T-cell (primary cell): ENCODE data around the gene SLC38A10. TPM values are rescaled to one million over a fixed set of nuclear protein-coding genes. Genes with fewer than 3 reads are reported as not detected.

Experiments used
- ATAC-seq, 4 experiments: fragments of 200-7000 bp in 3 of 4; fragments of 150-1000 bp in 1 of 4; cut with Tn5 transposase; replicated peaks in 1 of 4; 1 replicate in 3 of 4; 2 replicates in 1 of 4; pipeline ENCODE4 v1.10.0; 2021; ENCODE audit warnings: moderate library complexity in 3 of 4, mild to moderate bottlenecking in 2 of 4, moderate number of reproducible peaks in 1 of 4
- CTCF ChIA-PET, 2 donors: fragments of 300-600 bp; sonication (Branson Sonifier 250); formaldehyde crosslinking; loops; one replicate each; lab custom pipeline; 2022; ENCODE audit warnings: antibody characterized with exemption in 2 of 2; lab: Charles Lee
- POLR2A ChIA-PET, 2 donors: fragments of 300-600 bp; sonication (Branson Sonifier 250); formaldehyde crosslinking; loops; one replicate each; lab custom pipeline; 2022; ENCODE audit warnings: antibody characterized with exemption in 2 of 2; lab: Charles Lee
- DNase-seq, 35 experiments: peaks; one replicate each; pipeline versions ENCODE4 v3.0.0 to v3.0.0-alpha.2; 2013 to 2023
- H3K27ac ChIP-seq: one replicate; pipeline ENCODE4 v1.5.1; 2013; ENCODE audit warnings: low read length
- H3K27me3 ChIP-seq, 2 experiments: replicated peaks in 1 of 2; 1 replicate in 1 of 2; 2 replicates in 1 of 2; pipeline versions ENCODE4 v1.6.1 to v1.7.0; 2013; ENCODE audit warnings: low read length in 1 of 2, mixed read lengths in 1 of 2; ENCODE audit not compliant: control insufficient read depth in 2 of 2, insufficient read depth in 2 of 2; ENCODE audit errors: extremely low read depth in 1 of 2
- H3K36me3 ChIP-seq, 2 donors: 1 replicate in 1 of 2; 2 replicates in 1 of 2; pipeline versions ENCODE4 v1.6.1 to v1.7.0; 2013; ENCODE audit warnings: low read length in 1 of 2; ENCODE audit not compliant: control insufficient read depth in 2 of 2, insufficient read depth in 1 of 2; ENCODE audit errors: extremely low read depth in 1 of 2
- H3K4me1 ChIP-seq, 2 experiments: 1 replicate in 1 of 2; 2 replicates in 1 of 2; pipeline versions ENCODE4 v1.6.1 to v1.7.0; 2013; ENCODE audit warnings: low read length in 2 of 2, mixed read lengths in 1 of 2; ENCODE audit not compliant: insufficient read depth in 2 of 2, control insufficient read depth in 1 of 2; ENCODE audit errors: extremely low read depth in 1 of 2
- H3K4me3 ChIP-seq, 2 donors: 1 replicate in 1 of 2; 2 replicates in 1 of 2; pipeline versions ENCODE4 v1.5.1 to v1.7.0; 2013; ENCODE audit warnings: mild to moderate bottlenecking in 2 of 2, low read length in 1 of 2, moderate library complexity in 1 of 2; ENCODE audit not compliant: control insufficient read depth in 1 of 2; ENCODE audit errors: extremely low read depth in 1 of 2
- H3K9me3 ChIP-seq: 2 replicates; pipeline ENCODE4 v1.7.0; 2013
- H3K27ac Mint-ChIP-seq, 2 donors: one replicate each; pipeline ENCODE4 v1.8.0; 2020 to 2021; ENCODE audit warnings: mild to moderate bottlenecking in 2 of 2, mixed read lengths in 2 of 2
- H3K27me3 Mint-ChIP-seq, 2 donors: one replicate each; pipeline ENCODE4 v1.8.0; 2021 to 2022; ENCODE audit warnings: mixed read lengths in 2 of 2
- H3K36me3 Mint-ChIP-seq: one replicate; pipeline ENCODE4 v1.8.0; 2021; ENCODE audit warnings: mixed read lengths
- H3K4me1 Mint-ChIP-seq, 3 donors: one replicate each; pipeline ENCODE4 v1.8.0; 2020 to 2022; ENCODE audit warnings: mixed read lengths in 3 of 3, mild to moderate bottlenecking in 1 of 3
- H3K4me3 Mint-ChIP-seq, 3 donors: one replicate each; pipeline ENCODE4 v1.8.0; 2020 to 2022; ENCODE audit warnings: mild to moderate bottlenecking in 3 of 3, mixed read lengths in 3 of 3, moderate library complexity in 3 of 3
- H3K9me3 Mint-ChIP-seq, 3 donors: one replicate each; pipeline ENCODE4 v1.8.0; 2020 to 2022; ENCODE audit warnings: mixed read lengths in 3 of 3
- WGBS: methylation state at CpG from one replicate; pipeline ENCODE4 v1.1.5; 2013; ENCODE audit warnings: missing lambda C conversion rate; ENCODE audit not compliant: insufficient coverage; 5-methylcytosine and 5-hydroxymethylcytosine counted together
- total RNA-seq, 35 experiments: library from RNA in 6 of 35; stranded (reverse) in 6 of 35; fragments of 120-200 nt in 1 of 35; gene quantifications; one replicate each; pipeline versions ENCODE4 v1.2.1 to v1.2.4 and lab custom pipeline; 2013 to 2026

SLC38A10 gene
- total RNA-seq, 5 donors from 2014 or later (not counting 1 experiment from before 2014, with no cell fraction given) = 52.8 to 95.2 (median 82.3) TPM

DNA sequence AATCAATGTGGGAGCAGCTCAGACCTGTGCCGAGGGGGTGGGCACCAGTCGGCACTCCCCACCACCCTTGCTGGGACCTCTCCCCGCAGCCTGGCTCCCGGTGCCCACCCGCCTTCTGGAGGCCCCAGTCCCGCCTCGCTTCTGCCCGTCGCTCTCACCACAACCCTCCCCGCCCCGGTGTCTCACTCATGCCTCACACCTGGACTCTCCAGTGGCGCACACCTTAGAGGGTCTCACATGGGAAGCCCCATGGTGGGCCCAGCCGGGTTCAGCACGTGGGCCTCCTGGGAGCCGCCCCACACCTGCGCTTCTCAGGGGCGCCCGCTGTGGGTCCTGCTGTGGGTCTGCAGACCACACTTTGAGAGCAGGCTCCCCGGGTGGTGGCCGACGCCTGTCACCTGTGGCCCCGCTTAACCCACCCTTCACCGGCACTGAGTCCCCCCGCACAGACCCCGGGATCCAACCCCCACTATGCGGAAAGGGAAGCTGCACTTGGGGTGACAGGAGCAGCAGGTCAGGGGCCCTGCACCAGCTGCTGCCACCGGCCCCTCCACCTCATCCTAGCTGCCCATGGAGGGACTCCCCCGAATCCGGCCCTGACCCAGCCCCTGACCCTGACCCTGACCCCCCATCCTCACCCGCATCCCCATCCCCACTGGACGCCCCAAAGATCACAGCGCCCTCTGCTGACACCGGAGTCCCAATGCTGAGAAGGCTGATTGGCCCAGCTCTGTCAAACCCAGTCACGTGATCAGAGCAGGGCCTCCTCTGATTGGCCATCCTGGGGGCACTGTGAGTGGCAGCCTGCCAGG, 27.4 kb upstream of the SLC38A10 start:
- Histone ChIP-seq H3K4me1 (no peaks in the 10 kb centered on the region), H3K27ac (no peak overlapping the region), H3K4me3 (no peak overlapping the region), H3K9me3 (no peaks in the 10 kb centered on the region), H3K36me3 (no peaks in the 10 kb centered on the region), H3K27me3 (peaks cover 0 to 40% of the 10 kb centered on the region in 2 experiments)
- H3K27ac Mint-ChIP-seq = no peak overlapping the region
- POLR2A ChIA-PET = no interaction called here
- ATAC-seq = peak in 3 of 4 experiments; percentile 45 to 75 (median 58)
- peak in 20 of 35 experiments; percentile 7 to 57 (median 26) for DNase-seq
- no peaks in the 10 kb centered on the region for H3K9me3 Mint-ChIP-seq
- no peaks in the 10 kb centered on the region for H3K36me3 Mint-ChIP-seq
- H3K27me3 Mint-ChIP-seq = peaks cover 3 to 5% of the 10 kb centered on the region in 2 donors
- H3K4me1 Mint-ChIP-seq = no peaks in the 10 kb centered on the region
- CTCF ChIA-PET = interaction anchor here in 1 of 2 donors (1.0 kb wide), 1 partner anchor 30 kb away, joined by 3 read pairs; no protein-coding TSS in a partner anchor
- WGBS = 86% methylated on average over 23 of the region's 34 CpGs
- H3K4me3 Mint-ChIP-seq = no peak overlapping the region

DNA sequence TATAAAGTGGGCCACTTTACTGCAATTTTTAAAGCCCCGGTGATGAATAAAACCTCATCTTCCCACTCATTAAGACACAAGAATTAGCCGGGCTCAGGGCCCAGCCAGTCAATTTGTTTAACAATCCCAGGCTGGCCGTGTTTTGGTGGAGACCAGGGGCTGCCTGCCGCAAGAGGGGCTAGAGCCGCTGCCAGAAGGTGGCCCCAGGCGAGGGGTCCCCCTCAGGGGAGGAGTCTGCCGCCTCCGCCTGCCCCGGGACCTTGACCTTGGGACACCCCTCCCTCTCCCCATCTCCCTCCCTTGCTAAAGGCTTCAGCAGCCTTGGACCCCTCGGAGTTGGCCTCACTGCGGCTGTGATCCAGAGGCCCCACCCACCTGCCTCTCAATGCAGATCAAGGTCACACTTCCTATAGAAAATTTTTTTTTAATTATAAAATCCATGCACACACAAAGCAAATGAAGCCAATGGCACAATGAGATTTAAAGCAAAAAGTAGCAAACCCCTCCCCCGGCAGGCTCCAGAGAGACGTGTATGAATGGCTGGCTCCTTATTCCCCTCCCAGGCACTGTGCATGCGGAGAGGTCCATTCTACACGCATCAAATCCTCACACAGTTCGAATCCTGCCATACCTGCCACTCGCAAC, 23.0 kb upstream of the SLC38A10 start:
- ATAC-seq (no peak), DNase-seq (no peak)
- POLR2A ChIA-PET = interaction anchor here in 1 of 2 donors (0.7 kb wide), 1 partner anchor 420 kb away, joined by 4 read pairs; no protein-coding TSS in a partner anchor
- WGBS = 83% methylated on average over 11 of the region's 17 CpGs
- H3K9me3 Mint-ChIP-seq = no peaks in the 10 kb centered on the region
- Histone ChIP-seq H3K27ac (no peak overlapping the region), H3K36me3 (no peaks in the 10 kb centered on the region), H3K4me1 (no peaks in the 10 kb centered on the region), H3K27me3 (peaks cover 0 to 46% of the 10 kb centered on the region in 2 experiments), H3K4me3 (no peak overlapping the region), H3K9me3 (no peaks in the 10 kb centered on the region)
- H3K27ac Mint-ChIP-seq = no peak overlapping the region
- CTCF ChIA-PET = no interaction called here
- no peaks in the 10 kb centered on the region for H3K36me3 Mint-ChIP-seq
- no peaks in the 10 kb centered on the region for H3K4me1 Mint-ChIP-seq
- H3K27me3 Mint-ChIP-seq = peaks cover 3 to 6% of the 10 kb centered on the region in 2 donors
- H3K4me3 Mint-ChIP-seq = no peak overlapping the region

DNA sequence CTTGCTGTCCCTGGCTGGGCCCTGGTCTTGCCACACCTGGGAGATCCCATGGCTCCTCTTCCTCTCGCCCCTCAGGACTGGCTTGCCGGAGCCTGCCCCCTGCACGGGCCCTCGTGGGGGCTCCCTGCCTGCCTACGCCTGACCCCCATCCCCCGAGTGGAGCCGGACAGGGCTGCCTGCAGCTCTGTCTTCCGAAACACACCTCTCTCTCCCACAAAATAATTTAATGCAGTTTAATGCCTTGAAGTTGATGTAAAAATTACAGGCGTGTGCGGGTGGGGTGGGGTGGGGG, 22.4 kb upstream of the SLC38A10 start:
- no peaks in the 10 kb centered on the region for H3K9me3 Mint-ChIP-seq
- Histone ChIP-seq H3K27ac (no peak overlapping the region), H3K36me3 (no peaks in the 10 kb centered on the region), H3K9me3 (no peaks in the 10 kb centered on the region), H3K4me1 (no peaks in the 10 kb centered on the region), H3K4me3 (no peak overlapping the region), H3K27me3 (peaks cover 0 to 48% of the 10 kb centered on the region in 2 experiments)
- no peaks in the 10 kb centered on the region for H3K36me3 Mint-ChIP-seq
- CTCF ChIA-PET = no interaction called here
- POLR2A ChIA-PET = no interaction called here
- no peak overlapping the region for H3K4me3 Mint-ChIP-seq
- DNase-seq (no peak), ATAC-seq (no peak)
- 57% methylated on average over 1 of the region's 10 CpGs for WGBS
- H3K27me3 Mint-ChIP-seq = peaks cover 3 to 6% of the 10 kb centered on the region in 2 donors
- H3K27ac Mint-ChIP-seq = no peak overlapping the region
- no peaks in the 10 kb centered on the region for H3K4me1 Mint-ChIP-seq

DNA sequence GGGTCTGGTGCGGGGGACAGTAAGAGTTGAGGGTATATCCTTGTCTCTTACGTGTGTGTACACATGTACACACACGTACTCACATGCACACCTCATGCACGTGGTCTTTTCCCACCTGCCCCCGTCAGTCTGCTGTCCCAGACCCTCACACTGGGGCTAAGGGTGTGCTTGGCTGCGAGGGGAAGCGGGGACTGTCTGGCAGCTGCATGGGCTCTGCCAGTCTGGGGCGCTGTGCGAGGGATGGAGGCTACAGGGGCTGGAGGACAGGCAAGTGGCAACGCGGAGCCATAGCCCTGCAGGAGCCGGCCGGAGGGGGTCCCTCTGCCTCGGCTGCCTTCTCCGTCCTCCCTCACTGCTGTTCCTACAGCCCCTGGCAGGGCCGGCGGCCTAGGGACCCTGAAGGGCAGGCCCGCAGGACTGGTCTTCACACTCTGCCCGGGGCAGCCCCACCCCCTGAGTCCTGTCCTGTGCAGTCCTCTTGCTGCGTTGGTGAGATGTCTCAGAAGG, 20.8 kb upstream of the SLC38A10 start:
- no peak overlapping the region for H3K4me3 Mint-ChIP-seq
- Histone ChIP-seq H3K4me3 (no peak overlapping the region), H3K9me3 (no peaks in the 10 kb centered on the region), H3K4me1 (no peaks in the 10 kb centered on the region), H3K27me3 (peaks cover 0 to 51% of the 10 kb centered on the region in 2 experiments), H3K36me3 (no peaks in the 10 kb centered on the region), H3K27ac (no peak overlapping the region)
- WGBS = 92% methylated on average over 15 of the region's 20 CpGs
- H3K9me3 Mint-ChIP-seq = no peaks in the 10 kb centered on the region
- H3K27me3 Mint-ChIP-seq = peaks cover 5 to 9% of the 10 kb centered on the region in 2 donors
- DNase-seq (no peak), ATAC-seq (no peak)
- H3K4me1 Mint-ChIP-seq = no peaks in the 10 kb centered on the region
- CTCF ChIA-PET = no interaction called here
- H3K27ac Mint-ChIP-seq = no peak overlapping the region
- no peaks in the 10 kb centered on the region for H3K36me3 Mint-ChIP-seq
- POLR2A ChIA-PET = no interaction called here

DNA sequence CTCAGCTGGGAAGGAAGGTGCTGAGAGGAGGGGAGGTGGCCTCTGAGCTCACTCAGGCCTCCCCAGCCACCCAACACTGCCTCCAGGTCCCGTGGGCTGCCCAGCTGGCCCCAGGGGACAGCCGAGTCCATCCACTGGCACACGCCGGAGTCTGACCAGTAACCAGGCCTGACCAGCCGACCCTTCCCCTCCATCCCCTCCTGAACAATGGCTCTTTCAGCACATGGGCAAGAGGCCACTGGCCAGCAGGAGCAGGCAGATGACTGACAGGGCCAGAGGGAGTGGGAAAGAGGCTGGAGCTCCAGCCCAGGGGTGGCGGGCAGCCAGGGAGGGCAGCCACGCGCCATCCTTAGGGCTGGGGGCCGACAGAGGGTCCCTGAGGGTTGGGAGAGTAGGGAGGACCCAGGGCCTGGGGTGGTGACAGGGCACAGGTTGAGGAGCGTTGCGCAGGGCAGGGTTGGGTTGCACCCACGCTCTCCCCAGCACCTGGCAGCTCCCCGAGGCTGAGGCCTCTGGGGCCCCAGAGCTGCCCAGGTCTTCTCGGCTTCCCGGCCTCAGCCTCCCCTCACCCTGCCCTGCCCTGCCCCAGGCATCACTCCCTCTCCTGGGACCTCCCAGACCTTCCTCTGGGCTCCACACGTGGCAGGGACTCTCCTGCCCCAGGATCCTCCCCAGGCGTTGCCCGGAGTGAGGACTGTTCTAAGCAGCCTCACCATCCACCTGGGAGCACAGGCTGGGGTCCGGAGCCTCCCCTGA, 20.2 kb upstream of the SLC38A10 start:
- DNase-seq (no peak), ATAC-seq (no peak)
- Mint-ChIP-seq H3K27me3 (peaks cover 3 to 14% of the 10 kb centered on the region in 2 donors), H3K4me3 (no peak overlapping the region), H3K9me3 (no peaks in the 10 kb centered on the region), H3K4me1 (no peaks in the 10 kb centered on the region), H3K27ac (no peak overlapping the region), H3K36me3 (no peaks in the 10 kb centered on the region)
- no peaks in the 10 kb centered on the region for H3K36me3 ChIP-seq
- H3K27me3 ChIP-seq = peaks cover 0 to 57% of the 10 kb centered on the region in 2 experiments
- H3K4me1 ChIP-seq = no peaks in the 10 kb centered on the region
- no peak overlapping the region for H3K4me3 ChIP-seq
- CTCF ChIA-PET = no interaction called here
- no peak overlapping the region for H3K27ac ChIP-seq
- no peaks in the 10 kb centered on the region for H3K9me3 ChIP-seq
- WGBS = 82% methylated on average over 11 of the region's 19 CpGs
- POLR2A ChIA-PET = no interaction called here

DNA sequence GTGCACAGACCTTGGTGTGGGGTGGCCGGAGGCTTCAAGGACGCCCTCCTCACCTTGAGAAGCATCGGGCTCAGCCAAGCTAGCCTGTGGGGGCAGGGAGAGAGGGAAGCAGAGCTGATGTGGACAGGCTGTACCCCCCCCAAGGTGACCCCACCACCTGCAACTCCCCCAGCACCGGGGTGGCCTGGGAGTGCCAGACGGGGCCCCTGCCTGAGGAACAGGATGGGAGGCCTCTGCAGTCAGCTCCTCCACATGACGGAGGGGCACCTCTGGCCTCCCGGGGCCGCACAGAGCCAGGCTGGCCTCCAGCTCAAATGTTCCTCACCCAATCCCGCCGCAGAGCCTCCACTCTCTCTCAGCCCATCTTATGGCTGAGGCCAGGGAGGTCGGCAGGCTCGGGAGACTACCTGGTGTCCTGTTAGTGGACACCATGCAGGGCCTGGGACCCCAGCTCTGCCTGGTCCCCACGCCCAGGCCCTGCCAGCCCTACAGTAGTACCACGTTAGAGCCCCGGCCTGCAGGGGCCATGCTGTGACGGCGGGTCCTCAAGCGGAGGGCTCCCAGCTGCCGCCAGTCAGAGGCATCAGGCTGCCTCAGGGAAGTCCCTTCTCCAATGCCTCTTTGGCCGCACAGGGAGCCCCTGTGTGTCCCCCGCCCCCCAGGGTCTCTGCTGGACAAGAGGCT, 19.4 kb upstream of the SLC38A10 start:
- Mint-ChIP-seq H3K4me3 (no peak overlapping the region), H3K36me3 (no peaks in the 10 kb centered on the region), H3K9me3 (no peaks in the 10 kb centered on the region), H3K4me1 (no peaks in the 10 kb centered on the region), H3K27ac (no peak overlapping the region), H3K27me3 (peaks cover 3 to 14% of the 10 kb centered on the region in 2 donors)
- Histone ChIP-seq H3K9me3 (no peaks in the 10 kb centered on the region), H3K4me1 (peaks cover 0 to 2% of the 10 kb centered on the region in 2 experiments), H3K4me3 (no peak overlapping the region), H3K27ac (no peak overlapping the region), H3K27me3 (peaks cover 0 to 65% of the 10 kb centered on the region in 2 experiments), H3K36me3 (no peaks in the 10 kb centered on the region)
- POLR2A ChIA-PET = no interaction called here
- CTCF ChIA-PET = no interaction called here
- 83% methylated on average over 12 of the region's 21 CpGs for WGBS
- DNase-seq (no peak), ATAC-seq (no peak)
